Body of pancreas (tissue), 4 donors: Measurements from ENCODE around the gene STAC.

ENCODE experiments used
- POLR2A ChIP-seq, 3 donors: fragments of 450-650 bp; IDR thresholded peaks; one replicate each; pipeline ENCODE4 v1.6.1; 2016; ENCODE audit warnings: antibody characterized with exemption in 3 of 3, mild to moderate bottlenecking in 2 of 3
- TF ChIP-seq, protein P1 (sequence below), 7 experiments: fragments of 450-650 bp in 4 of 7; fragments of 200-600 bp in 3 of 7; sonication (generic) in 3 of 7; IDR thresholded peaks; one replicate each; pipeline ENCODE4 v1.5.1; 2016 to 2019; ENCODE audit warnings: antibody characterized with exemption in 7 of 7

DNA sequence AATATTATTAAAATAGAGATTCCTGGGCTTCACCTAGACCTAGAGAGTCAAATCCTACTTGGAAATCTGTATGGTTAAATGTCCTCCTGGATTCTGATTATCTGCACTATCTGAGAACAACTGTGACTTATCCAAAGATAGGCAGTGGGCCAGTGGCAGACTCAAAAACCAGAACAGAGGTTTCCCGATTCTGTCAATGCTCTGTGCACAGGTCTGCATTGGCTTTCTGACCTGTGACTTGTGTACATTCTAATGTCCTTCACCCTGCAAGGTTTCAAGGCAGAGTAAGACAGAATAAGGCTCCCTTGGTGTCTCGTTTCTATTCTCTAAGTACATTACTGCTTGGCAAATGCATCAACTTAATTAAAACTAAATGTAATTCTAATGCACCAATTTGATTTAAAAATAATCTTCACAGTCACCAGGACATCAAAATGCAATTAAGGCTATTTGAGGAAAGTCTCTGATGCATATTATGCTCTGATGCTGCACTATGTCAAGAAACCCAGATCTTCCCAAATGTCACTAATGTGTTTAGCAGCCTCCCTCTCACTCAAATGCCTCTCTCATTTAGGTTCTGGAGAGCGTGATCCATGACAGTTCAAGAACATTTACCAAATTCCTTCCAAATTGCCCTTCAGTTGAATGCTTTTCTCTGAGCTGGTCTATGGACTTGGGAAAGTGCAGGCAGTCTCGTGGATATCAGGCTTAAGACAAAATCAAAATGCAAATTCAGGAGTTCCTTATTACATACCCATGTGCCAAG, 140.1 kb downstream of the STAC start:
- TF ChIP-seq, protein P1, sequence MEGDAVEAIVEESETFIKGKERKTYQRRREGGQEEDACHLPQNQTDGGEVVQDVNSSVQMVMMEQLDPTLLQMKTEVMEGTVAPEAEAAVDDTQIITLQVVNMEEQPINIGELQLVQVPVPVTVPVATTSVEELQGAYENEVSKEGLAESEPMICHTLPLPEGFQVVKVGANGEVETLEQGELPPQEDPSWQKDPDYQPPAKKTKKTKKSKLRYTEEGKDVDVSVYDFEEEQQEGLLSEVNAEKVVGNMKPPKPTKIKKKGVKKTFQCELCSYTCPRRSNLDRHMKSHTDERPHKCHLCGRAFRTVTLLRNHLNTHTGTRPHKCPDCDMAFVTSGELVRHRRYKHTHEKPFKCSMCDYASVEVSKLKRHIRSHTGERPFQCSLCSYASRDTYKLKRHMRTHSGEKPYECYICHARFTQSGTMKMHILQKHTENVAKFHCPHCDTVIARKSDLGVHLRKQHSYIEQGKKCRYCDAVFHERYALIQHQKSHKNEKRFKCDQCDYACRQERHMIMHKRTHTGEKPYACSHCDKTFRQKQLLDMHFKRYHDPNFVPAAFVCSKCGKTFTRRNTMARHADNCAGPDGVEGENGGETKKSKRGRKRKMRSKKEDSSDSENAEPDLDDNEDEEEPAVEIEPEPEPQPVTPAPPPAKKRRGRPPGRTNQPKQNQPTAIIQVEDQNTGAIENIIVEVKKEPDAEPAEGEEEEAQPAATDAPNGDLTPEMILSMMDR (IDR thresholded peaks at IDR 0.05) = no peak
- TF ChIP-seq POLR2A (IDR thresholded peaks at IDR 0.05) = no peak
